Endothelial cell of hepatic sinusoid (primary cell): ENCODE data around the gene CAB39L.

Experiments used
- in situ Hi-C: cut with HindIII; loops from 2 replicates; pipeline ENCODE4 v1.10.0; 2017; ENCODE audit warnings: low sequenced_read_pairs

CAB39L gene

GRCh38 chr13:49315756-49316482, 127.9 kb downstream of the CAB39L start:
- in situ Hi-C loops = no loop called here

- in situ Hi-C loops = no loop called here
Observed at GRCh38 chr13:49315036-49315565, 128.8 kb downstream of the CAB39L start.

DNA sequence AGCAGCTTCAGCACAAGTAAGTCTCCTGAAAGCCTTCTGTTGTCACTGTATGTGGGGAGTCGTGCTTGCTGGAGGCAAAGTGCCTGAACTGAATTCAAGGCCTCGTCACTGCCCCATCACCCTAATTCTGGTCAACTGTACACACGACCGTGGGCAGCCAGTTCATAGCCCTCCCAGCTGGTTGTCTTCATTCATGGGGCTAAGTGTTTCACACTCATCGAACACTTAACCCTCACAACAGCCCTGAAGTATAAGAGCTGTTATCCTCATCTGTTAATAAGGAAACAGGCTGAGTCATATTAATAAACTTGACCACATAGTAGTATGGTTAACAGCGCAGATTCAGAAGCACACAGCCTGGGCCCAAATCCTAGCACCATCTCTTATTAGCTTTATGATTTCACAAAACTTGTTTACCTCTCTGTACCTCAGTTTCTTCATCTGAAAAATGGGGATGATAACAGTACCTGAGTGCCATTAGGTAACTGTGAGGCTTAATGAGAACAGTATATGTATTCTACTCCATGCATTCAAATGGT, 129.5 kb downstream of the CAB39L start:
- in situ Hi-C loops = no loop called here

GRCh38 chr13:49311816-49312215, 132.0 kb downstream of the CAB39L start:
- in situ Hi-C loops = no loop called here

- in situ Hi-C loops = no loop called here
Observed at GRCh38 chr13:49310251-49310650, 133.6 kb downstream of the CAB39L start.

- in situ Hi-C loops = no loop called here
Observed at GRCh38 chr13:49308921-49309408, 134.9 kb downstream of the CAB39L start.

GRCh38 chr13:49308097-49308875, 135.6 kb downstream of the CAB39L start:
- in situ Hi-C loops = no loop called here

GRCh38 chr13:49307365-49307764, 136.5 kb downstream of the CAB39L start:
- in situ Hi-C loops = no loop called here

DNA sequence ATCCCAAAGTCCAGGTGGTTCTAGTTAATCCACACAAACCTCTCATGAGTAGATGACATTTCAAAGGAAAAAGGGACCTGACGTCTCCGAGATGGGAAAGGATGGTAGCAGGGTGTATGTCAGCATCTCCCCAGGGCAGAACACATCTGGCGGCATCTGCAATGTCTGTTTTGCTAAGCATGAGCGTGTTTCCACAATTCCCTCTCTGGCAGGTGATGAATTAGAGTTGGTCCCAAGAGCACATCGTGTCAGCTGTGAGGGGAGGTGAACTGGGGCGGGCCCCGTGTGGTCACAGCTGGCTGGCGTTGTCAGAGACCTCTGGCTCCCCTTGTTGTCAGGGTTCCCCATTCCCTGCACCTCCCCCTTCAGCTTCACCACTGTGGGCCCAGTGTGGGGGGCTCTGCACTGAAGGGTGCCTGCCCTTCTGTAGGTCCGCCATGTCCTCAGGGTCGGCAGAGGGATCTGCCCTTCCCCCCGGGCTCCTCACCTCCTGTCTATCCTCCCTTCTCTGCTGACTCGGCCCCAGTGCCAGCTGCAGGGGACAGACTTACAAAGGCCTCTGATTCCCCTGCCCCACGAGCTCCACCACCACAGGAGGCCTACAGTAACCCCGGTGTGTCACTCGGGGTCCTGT, 138.0 kb downstream of the CAB39L start:
- in situ Hi-C loops = no loop called here

- in situ Hi-C loops = no loop called here
Observed at GRCh38 chr13:49304763-49305700, 138.8 kb downstream of the CAB39L start.

DNA sequence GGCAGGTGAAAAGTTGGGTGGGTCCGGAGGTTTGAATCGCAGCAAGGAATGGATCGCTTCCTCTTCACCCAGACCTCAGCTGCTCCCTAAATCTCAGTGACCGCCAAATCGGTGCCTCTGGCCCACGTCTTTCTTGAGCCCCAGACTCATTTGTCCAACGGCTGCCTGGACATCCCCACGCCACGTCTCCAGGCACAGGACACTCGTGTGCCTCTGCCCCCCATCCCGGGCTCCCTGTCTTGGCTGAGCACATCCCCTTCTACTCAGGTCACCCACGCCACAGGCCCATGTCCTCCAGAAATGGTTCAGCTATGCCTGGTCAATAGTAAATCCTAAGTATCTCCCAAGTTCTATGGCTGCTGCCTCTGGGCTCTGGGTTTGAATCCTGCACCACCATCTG, 139.5 kb downstream of the CAB39L start:
- in situ Hi-C loops = no loop called here

- in situ Hi-C loops = no loop called here
Observed at GRCh38 chr13:49303533-49304252, 140.2 kb downstream of the CAB39L start.

- in situ Hi-C loops = no loop called here
Observed at GRCh38 chr13:49302817-49303216, 141.0 kb downstream of the CAB39L start.

GRCh38 chr13:49302222-49302621, 141.6 kb downstream of the CAB39L start:
- in situ Hi-C loops = no loop called here

DNA sequence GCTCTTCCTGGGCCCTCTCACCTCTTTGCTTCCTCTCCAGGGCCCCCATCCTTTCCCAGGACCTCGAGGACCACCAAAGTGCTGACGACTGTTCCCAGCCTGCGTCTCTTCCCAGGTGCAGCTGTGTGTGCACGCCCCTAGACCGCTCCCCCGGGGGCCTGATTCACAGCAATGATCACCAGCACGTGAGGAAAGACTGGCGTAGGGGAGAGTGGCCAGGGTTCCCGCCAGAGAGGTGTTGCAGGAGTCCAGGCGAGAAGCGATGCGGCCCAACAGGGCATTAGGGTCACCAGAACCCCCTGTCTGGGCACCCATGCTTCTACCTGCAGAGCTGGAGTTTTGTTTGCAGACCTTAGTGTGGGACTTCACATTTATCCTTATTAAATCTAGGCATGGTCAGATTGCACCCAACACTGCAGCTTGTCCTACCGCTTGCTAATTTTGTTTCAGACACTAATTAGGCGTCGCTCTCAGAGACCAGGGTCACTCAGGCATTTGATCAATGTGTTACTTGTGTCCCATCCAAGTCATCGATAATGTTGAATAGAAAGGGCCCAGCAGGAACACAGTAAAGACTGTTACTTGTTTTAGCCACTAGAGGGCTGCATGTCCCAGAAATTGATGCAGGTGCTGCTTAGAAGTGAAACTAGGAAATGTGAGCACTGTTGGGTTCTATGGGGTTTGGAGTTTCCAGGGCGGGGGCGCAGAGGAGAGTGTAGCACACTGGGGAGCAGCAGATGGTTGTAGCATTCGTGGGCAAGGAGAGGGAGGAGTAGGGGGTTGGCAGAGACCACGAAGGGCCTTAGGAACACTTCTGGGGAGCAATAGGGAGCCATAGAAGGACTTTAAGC, 142.9 kb downstream of the CAB39L start:
- in situ Hi-C loops = no loop called here

DNA sequence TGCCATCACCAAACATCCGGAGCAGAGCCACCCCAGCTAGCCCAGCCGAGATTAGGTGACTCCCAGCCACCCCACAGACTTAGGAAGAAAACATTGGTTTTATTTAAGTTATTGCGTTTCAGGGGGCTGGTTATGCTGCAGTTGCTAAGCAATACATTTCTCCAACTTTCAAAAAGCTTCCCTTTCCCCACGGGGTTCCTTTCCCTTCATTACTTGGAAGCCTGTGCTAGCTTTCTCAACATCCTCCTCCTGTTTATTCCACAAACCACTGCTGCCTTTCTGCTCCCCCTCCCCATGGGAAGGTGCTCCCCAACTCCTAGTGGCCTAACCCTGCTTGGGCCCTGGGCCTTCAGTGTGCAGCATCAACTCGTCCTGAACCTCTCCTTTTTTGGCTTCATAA, 143.6 kb downstream of the CAB39L start:
- in situ Hi-C loops = no loop called here

DNA sequence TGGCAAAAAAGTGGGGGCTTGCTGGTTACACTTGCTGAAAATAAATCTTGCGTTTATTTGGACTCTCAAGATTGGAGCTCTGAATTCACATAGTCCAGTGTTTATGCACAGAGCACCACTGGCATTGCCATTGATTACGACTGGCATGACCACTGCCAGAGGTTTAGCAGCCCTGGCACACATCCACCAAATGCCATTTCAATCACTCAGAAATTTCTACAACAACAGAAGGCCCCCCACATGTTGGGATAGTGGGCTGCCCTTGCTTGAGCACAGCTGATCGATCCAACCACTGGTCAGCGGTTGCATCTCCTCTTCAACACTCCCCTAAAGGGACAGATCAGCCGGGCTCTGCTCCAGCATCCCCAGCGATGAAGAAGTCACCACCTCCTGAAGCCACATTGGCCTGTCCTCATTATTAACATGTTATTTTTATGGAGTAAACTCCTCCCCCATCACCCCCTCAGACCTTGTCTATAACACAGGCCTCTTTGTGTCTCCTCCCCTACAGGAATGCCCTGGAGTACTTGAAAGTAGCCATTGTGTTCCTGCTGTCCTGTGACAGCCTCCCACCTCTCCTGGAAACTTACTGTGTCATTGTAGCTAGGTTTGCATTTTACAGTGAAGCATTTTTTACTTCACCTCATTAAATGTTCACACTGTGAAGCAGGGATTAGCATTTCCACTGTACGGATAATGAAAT, 144.8 kb downstream of the CAB39L start:
- in situ Hi-C loops = loop anchor here (10.0 kb wide), 1 partner anchor 306 kb away; no protein-coding TSS in a partner anchor

- in situ Hi-C loops = loop anchor here (10.0 kb wide), 1 partner anchor 306 kb away; no protein-coding TSS in a partner anchor
Observed at GRCh38 chr13:49298416-49298815, 145.4 kb downstream of the CAB39L start.
